ENCODE data around the gene SLC17A9.

GRCh38 chr20:62985444-62985778 is 32.9 kb downstream of the SLC17A9 start:
- no peak for TF ChIP-seq POLR2A (IDR thresholded peaks at IDR 0.05; ENCODE audit: low read length)
- TF ChIP-seq GATA1 (IDR thresholded peaks at IDR 0.05; ENCODE audit: low read depth, low read length) = no peak
